ENCODE results near the gene MYO1E.

MYO1E gene

DNA sequence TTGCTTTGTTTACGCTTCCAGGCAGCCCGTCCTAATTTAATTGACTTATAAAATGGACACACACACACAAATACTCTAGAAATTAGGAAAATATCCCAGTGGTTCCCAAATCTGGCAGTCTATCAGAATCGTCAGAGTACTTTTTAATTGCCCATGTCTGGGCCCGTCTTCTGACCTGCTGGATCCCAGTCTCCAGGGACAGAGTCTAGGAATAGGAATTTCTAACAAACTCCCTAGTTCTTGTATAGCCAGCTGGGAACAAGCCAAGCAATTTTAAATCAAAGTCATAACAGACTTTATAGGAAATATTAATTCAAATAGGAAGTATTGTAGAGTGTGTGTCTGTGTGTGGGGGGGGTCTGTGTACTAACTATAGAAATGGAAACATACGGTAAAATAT lies 132.6 kb downstream of the MYO1E start:
- DNase-seq (ENCODE audit: low read depth), result no peak
- no peak overlapping the region for H3K4me3 ChIP-seq (replicated peaks; ENCODE audit: low read depth, low read length)

DNA sequence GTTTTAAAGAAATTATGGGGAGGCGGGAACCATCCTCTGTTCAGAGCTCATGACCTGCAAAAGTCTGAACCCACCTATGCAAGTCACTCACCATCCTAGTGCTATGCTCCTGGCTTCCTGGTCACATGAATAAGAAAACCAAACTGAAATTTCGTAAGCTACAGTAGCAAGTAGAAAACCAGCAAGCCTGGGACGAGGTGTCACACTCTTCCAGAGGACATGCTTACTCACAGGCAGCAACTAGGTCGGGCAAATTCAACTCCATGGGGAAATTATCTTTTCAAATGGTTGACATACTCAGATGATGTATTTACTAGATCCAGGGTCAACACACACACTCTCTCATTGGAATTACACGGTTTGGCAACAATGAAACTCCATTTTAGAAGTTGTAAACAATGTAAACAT lies 134.7 kb downstream of the MYO1E start:
- no peak overlapping the region for H3K4me3 ChIP-seq (replicated peaks; ENCODE audit: low read depth, low read length)
- no peak for DNase-seq (ENCODE audit: low read depth)
- TF ChIP-seq CTCF (IDR thresholded peaks at IDR 0.05; ENCODE audit: low read length, missing control alignments), result no peak

More for the DNA sequence above, 132.6 kb downstream of the MYO1E start:
- no peak for TF ChIP-seq CTCF (IDR thresholded peaks at IDR 0.05; ENCODE audit: low read length, missing control alignments)

DNA sequence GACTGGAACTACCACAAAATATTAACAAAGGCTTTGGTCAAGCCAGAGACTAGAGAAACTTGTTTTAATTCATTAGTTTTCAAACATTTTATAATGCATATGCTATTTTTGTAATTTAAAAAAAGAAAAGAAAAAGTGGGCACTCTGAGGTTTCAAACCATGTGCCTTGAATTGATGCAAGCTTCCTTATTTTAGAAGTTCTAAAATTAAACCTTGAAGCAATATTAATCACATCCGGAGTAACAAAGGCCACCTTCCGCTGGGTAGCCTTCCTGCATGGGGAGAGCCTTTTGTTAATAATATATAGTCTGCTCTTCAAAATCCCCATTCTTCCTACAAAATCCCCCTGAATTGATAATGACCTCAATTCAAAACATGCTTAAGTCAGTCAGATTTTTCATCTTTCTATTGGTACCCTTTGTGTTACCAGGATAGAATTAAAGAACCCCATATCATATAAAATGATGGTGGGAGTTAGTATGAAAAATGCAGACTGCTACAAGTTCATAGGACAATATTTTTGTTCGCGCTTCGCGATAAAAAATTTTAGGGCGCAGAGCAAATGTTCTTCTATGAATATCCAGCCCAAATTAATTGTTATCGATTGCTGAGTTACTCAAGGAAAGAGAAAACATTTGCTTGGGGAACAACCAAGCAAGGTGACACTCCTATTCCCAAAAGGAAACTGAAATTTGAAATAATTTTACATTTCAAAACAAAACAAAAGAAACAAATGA lies 135.4 kb downstream of the MYO1E start:
- H3K4me3 ChIP-seq (replicated peaks; ENCODE audit: low read depth, low read length), result no peak overlapping the region
- no peak for DNase-seq (ENCODE audit: low read depth)
- no peak for TF ChIP-seq CTCF (IDR thresholded peaks at IDR 0.05; ENCODE audit: low read length, missing control alignments)

DNA sequence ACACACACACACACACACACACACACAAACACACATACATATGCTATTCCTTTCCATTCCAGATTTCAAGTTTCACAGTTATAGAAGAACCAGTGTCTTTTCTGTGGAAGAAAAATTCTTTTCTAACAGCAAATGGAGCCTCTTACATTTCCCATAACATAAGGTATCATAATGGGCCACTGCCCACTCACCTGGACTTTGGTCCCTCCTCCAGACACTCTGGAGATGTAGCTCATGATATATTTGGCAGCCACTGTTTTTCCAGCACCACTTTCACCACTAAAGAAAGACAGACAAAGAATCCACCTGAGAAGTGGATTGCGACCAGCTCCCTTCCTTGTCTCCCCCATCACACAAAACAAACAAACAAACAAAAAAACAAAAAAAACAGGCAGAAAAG lies 136.3 kb downstream of the MYO1E start:
- DNase-seq (ENCODE audit: low read depth), result no peak
- H3K4me3 ChIP-seq (replicated peaks; ENCODE audit: low read depth, low read length), result no peak overlapping the region
- no peak for TF ChIP-seq CTCF (IDR thresholded peaks at IDR 0.05; ENCODE audit: low read length, missing control alignments)

- DNase-seq (ENCODE audit: low read depth), result peak; percentile 81
- no peak overlapping the region for H3K4me3 ChIP-seq (replicated peaks; ENCODE audit: low read depth, low read length)
- no peak for TF ChIP-seq CTCF (IDR thresholded peaks at IDR 0.05; ENCODE audit: low read length, missing control alignments)
Observed at GRCh38 chr15:59232476-59232875, 140.2 kb downstream of the MYO1E start.

GRCh38 chr15:59230531-59231055 lies 142.1 kb downstream of the MYO1E start:
- H3K4me3 ChIP-seq (replicated peaks; ENCODE audit: low read depth, low read length), result no peak overlapping the region
- no peak for DNase-seq (ENCODE audit: low read depth)
- no peak for TF ChIP-seq CTCF (IDR thresholded peaks at IDR 0.05; ENCODE audit: low read length, missing control alignments)

DNA sequence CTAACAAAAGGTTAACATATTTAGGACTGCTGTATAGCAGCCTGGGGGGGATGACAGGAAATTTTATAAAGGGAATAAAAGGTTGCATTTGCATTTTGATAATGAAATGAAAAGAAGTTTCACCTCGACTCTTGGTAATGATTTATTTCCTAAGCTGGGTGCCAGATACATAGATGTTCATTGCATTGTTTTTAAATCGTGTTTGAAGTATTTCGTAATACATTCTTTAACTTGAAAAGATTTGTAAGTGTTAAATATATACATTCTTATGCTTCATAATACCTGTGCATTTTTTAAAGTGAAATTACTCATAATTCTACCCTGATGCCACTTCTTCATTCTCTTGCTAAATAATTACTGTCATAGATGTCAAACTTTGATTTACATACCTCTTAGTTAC lies 143.2 kb downstream of the MYO1E start:
- TF ChIP-seq CTCF (IDR thresholded peaks at IDR 0.05; ENCODE audit: low read length, missing control alignments), result no peak
- DNase-seq (ENCODE audit: low read depth), result no peak
- no peak overlapping the region for H3K4me3 ChIP-seq (replicated peaks; ENCODE audit: low read depth, low read length)
